Astrocyte (in vitro differentiated cells and primary cell): ENCODE data around the gene GYG2. TPM values are rescaled to one million over a fixed set of nuclear protein-coding genes. Genes with fewer than 3 reads are reported as not detected.

Experiments
- DNase-seq: peaks from one replicate; pipeline ENCODE4 v3.0.0-alpha.2; 2010; ENCODE audit warnings: low read depth
- FAIRE-seq: peaks from 2 replicates; lab custom pipeline; 2011; peaks lifted over from hg19 to GRCh38; lab: Jason Lieb, UNC
- H2AFZ ChIP-seq: 2 replicates; pipeline ENCODE4 v1.6.0; 2012; ENCODE audit warnings: low read depth, low read length, inconsistent platforms
- H3K27ac ChIP-seq: 2 replicates; pipeline ENCODE4 v1.5.1; 2011; ENCODE audit warnings: low read depth, low read length, inconsistent platforms
- H3K27me3 ChIP-seq: 2 replicates; pipeline ENCODE4 v1.6.0; 2011; ENCODE audit warnings: low read length, inconsistent platforms; ENCODE audit not compliant: insufficient read depth
- H3K36me3 ChIP-seq: 2 replicates; pipeline ENCODE4 v1.5.1; 2011; ENCODE audit warnings: low read length, inconsistent platforms; ENCODE audit not compliant: insufficient read depth
- H3K4me1 ChIP-seq: 2 replicates; pipeline ENCODE4 v1.5.1; 2011; ENCODE audit warnings: low read length, inconsistent platforms; ENCODE audit not compliant: insufficient read depth
- H3K4me2 ChIP-seq: 2 replicates; pipeline ENCODE4 v1.6.0; 2012; ENCODE audit warnings: low read length, inconsistent platforms
- H3K4me3 ChIP-seq: 2 replicates; pipeline ENCODE4 v1.5.1; 2011; ENCODE audit warnings: low read depth, mild to moderate bottlenecking, low read length, inconsistent platforms; ENCODE audit not compliant: insufficient read depth
- H3K79me2 ChIP-seq: 2 replicates; pipeline ENCODE4 v1.6.0; 2012; ENCODE audit warnings: mild to moderate bottlenecking, low read length, inconsistent platforms; ENCODE audit not compliant: insufficient read depth
- H3K9ac ChIP-seq: 2 replicates; pipeline ENCODE4 v1.6.0; 2012; ENCODE audit warnings: mild to moderate bottlenecking, low read length, inconsistent platforms
- H3K9me3 ChIP-seq: 2 replicates; pipeline ENCODE4 v1.5.1; 2012; ENCODE audit warnings: low read depth, mild to moderate bottlenecking, low read length, inconsistent platforms; ENCODE audit not compliant: insufficient read depth
- H4K20me1 ChIP-seq: 2 replicates; pipeline ENCODE4 v1.6.0; 2012; ENCODE audit warnings: low read length, inconsistent platforms; ENCODE audit not compliant: insufficient read depth
- H3K27ac Mint-ChIP-seq: one replicate; pipeline ENCODE4 v1.8.0; 2021; ENCODE audit warnings: mild to moderate bottlenecking, mixed read lengths; ENCODE audit not compliant: unreplicated experiment
- H3K27me3 Mint-ChIP-seq: one replicate; pipeline ENCODE4 v1.8.0; 2021; ENCODE audit warnings: low read depth, mixed read lengths; ENCODE audit not compliant: unreplicated experiment
- H3K36me3 Mint-ChIP-seq: one replicate; pipeline ENCODE4 v1.8.0; 2021; ENCODE audit warnings: low read depth, mixed read lengths; ENCODE audit not compliant: unreplicated experiment
- H3K4me1 Mint-ChIP-seq: one replicate; pipeline ENCODE4 v1.8.0; 2021; ENCODE audit warnings: low read depth, mixed read lengths; ENCODE audit not compliant: unreplicated experiment
- H3K4me3 Mint-ChIP-seq: one replicate; pipeline ENCODE4 v1.8.0; 2021; ENCODE audit warnings: mild to moderate bottlenecking, moderate library complexity, mixed read lengths; ENCODE audit not compliant: unreplicated experiment
- H3K9me3 Mint-ChIP-seq: one replicate; pipeline ENCODE4 v1.8.0; 2021; ENCODE audit warnings: mild to moderate bottlenecking, mixed read lengths; ENCODE audit not compliant: unreplicated experiment
- CTCF ChIP-seq: IDR thresholded peaks from 2 replicates; pipeline ENCODE4 v1.5.1; 2011; ENCODE audit warnings: low read depth, mild to moderate bottlenecking, inconsistent platforms, low read length, moderate library complexity; ENCODE audit not compliant: insufficient read depth
- EZH2 ChIP-seq: IDR thresholded peaks from 2 replicates; pipeline ENCODE4 v1.6.1; 2012; ENCODE audit warnings: mild to moderate bottlenecking, low read length, inconsistent platforms; ENCODE audit not compliant: insufficient read depth
- total RNA-seq: library from RNA; stranded (reverse); gene quantifications from 2 replicates; pipeline ENCODE4 v1.2.1, GENCODE V29; 2021

GYG2 gene
- total RNA-seq, 1 donor from 2014 or later: 15.5 TPM

- DNase-seq: no peak
- H4K20me1 ChIP-seq: no peaks in the 10 kb centered on the region
- H2AFZ ChIP-seq: no peak overlapping the region
- H3K4me2 ChIP-seq: no peak overlapping the region
- no peaks in the 10 kb centered on the region for H3K79me2 ChIP-seq
- FAIRE-seq: no peak
- no peaks in the 10 kb centered on the region for H3K9me3 ChIP-seq
- no peak for TF ChIP-seq EZH2
- TF ChIP-seq CTCF: no peak
- H3K4me1 ChIP-seq: no peaks in the 10 kb centered on the region
- H3K9ac ChIP-seq: no peak overlapping the region
- H3K27me3 ChIP-seq: no peaks in the 10 kb centered on the region
- Mint-ChIP-seq H3K36me3 (no peaks in the 10 kb centered on the region), H3K9me3 (peaks cover under 1% of the 10 kb centered on the region), H3K4me1 (peaks cover 5% of the 10 kb centered on the region), H3K27ac (no peak overlapping the region), H3K27me3 (no peaks in the 10 kb centered on the region), H3K4me3 (no peak overlapping the region)
- no peak overlapping the region for H3K27ac ChIP-seq
- H3K4me3 ChIP-seq: no peak overlapping the region
- H3K36me3 ChIP-seq: no peaks in the 10 kb centered on the region
Observed at GRCh38 chrX:2898846-2899512, 70.2 kb downstream of the GYG2 start.

DNA sequence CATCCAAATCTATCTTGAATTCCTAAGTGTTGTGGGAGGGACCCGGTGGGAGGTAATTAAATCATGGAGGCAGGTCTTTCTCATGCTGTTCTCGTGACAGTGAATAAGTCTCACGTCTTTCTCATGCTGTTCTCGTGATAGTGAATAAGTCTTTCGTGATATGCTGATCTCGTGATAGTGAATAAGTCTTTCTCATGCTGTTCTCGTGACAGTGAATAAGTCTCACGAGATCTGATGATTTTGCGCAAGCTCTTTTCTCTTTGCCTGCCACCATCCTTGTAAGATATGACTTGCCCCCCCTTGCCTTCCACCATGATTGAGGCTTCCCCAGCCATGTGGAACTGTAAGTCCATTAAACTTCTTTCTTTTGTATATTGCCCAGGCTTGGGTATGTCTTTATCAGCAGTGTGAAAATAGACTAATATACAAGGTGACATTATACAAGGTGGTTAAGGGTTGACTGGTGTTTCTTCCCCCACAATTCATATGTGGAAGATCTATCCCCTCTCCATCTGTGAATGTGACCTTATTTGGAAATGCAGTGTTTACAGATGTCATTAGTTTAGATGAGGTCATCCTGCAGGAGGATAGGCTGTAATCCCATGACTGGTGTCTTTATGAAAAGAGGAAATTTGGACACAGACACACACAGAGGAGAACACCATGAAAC lies 72.8 kb downstream of the GYG2 start:
- H3K36me3 ChIP-seq: no peaks in the 10 kb centered on the region
- Mint-ChIP-seq H3K36me3 (no peaks in the 10 kb centered on the region), H3K27ac (no peak overlapping the region), H3K9me3 (peaks cover 4% of the 10 kb centered on the region), H3K4me3 (no peak overlapping the region), H3K4me1 (peaks cover 5% of the 10 kb centered on the region), H3K27me3 (no peaks in the 10 kb centered on the region)
- H3K9ac ChIP-seq: no peak overlapping the region
- H3K4me2 ChIP-seq: no peak overlapping the region
- no peak overlapping the region for H2AFZ ChIP-seq
- no peaks in the 10 kb centered on the region for H4K20me1 ChIP-seq
- no peaks in the 10 kb centered on the region for H3K9me3 ChIP-seq
- TF ChIP-seq EZH2: no peak
- no peak overlapping the region for H3K4me3 ChIP-seq
- no peaks in the 10 kb centered on the region for H3K27me3 ChIP-seq
- FAIRE-seq (no peak), DNase-seq (no peak)
- H3K4me1 ChIP-seq: no peaks in the 10 kb centered on the region
- H3K27ac ChIP-seq: no peak overlapping the region
- no peaks in the 10 kb centered on the region for H3K79me2 ChIP-seq

DNA sequence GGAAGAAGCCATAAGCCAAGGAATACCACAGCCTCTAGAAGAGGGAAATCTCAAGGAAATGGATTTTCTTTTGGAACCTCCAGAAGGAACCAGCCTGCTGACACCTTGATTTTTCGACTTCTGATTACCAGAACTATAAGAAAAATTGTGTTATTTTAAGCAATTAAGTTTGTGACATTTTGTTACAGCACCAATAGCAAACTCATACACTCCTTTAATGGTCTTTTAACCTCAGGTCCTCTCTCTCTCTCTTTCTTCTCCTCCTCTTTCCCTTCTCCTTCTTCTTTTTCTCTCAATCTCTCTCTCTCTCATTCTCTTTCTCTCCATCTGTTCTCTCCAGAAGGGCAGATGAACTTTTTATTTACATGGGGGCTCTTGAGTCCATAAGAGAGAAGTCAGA lies 74.1 kb downstream of the GYG2 start:
- Histone ChIP-seq H3K9ac (no peak overlapping the region), H3K4me1 (no peaks in the 10 kb centered on the region), H3K9me3 (no peaks in the 10 kb centered on the region), H2AFZ (no peak overlapping the region), H3K36me3 (no peaks in the 10 kb centered on the region), H3K27ac (no peak overlapping the region), H3K4me2 (no peak overlapping the region), H3K27me3 (no peaks in the 10 kb centered on the region), H3K79me2 (no peaks in the 10 kb centered on the region), H3K4me3 (no peak overlapping the region), H4K20me1 (no peaks in the 10 kb centered on the region)
- DNase-seq (no peak), FAIRE-seq (no peak)
- Mint-ChIP-seq H3K27me3 (no peaks in the 10 kb centered on the region), H3K9me3 (peaks cover 4% of the 10 kb centered on the region), H3K4me3 (no peak overlapping the region), H3K4me1 (peaks cover 2% of the 10 kb centered on the region), H3K36me3 (peaks cover 2% of the 10 kb centered on the region), H3K27ac (no peak overlapping the region)
- TF ChIP-seq EZH2 (no peak), CTCF (no peak)
